ENCODE measurements around the gene GGCT.

The GGCT gene

DNA sequence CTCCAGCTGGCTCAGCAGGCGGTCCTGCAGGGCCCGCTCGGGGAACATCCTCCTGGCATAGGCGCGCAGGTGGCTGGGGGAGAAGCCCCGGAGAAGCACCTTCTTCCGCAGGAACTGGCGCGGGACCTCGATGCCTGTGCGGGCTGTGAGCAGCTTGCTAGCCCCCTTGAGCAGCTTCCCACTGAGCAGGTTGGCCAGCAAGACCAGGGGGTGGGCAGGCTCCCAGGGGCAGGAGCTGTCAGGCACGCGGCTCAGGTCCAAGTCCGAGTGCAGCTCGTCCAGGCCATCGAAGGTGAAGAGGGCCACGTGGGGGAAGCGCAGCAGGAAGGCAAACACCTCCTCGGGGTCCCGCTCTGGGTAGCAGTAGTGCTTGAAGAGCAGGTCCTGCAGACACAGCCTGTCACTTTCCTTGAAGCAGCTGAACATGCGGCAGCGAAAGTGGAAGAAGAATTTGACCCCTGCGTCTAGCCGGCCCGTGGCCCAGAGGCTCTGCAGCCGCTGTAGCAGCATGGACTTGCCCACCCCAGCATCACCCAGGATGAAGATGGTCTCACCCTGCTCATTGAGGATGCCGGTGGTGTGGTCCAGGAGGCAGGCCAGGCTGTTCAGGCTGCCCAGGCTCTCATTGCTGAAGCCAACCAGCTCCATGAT lies 52.2 kb downstream of the GGCT start:
- Histone ChIP-seq H3K27me3 (ENCODE audit: control insufficient read depth in 2 of 2, insufficient read depth in 2 of 2, low read length in 2 of 2) (no peaks in the 10 kb centered on the region), H3K9ac (ENCODE audit: low read depth in 1 of 2, low read length in 2 of 2) (no peak overlapping the region), H3K36me3 (ENCODE audit: control insufficient read depth in 2 of 2, insufficient read depth in 2 of 2, low read length in 2 of 2) (peaks cover 35 to 55% of the 10 kb centered on the region in 2 donors), H3K4me3 (ENCODE audit: low read length in 2 of 2) (no peak overlapping the region), H3K4me1 (ENCODE audit: control insufficient read depth in 2 of 2, insufficient read depth in 2 of 2, low read length in 2 of 2) (no peaks in the 10 kb centered on the region), H3K9me3 (ENCODE audit: control insufficient read depth in 2 of 2, low read length in 2 of 2) (no peaks in the 10 kb centered on the region), H3K27ac (ENCODE audit: low read depth in 2 of 2, low read length in 2 of 2) (no peak overlapping the region)

DNA sequence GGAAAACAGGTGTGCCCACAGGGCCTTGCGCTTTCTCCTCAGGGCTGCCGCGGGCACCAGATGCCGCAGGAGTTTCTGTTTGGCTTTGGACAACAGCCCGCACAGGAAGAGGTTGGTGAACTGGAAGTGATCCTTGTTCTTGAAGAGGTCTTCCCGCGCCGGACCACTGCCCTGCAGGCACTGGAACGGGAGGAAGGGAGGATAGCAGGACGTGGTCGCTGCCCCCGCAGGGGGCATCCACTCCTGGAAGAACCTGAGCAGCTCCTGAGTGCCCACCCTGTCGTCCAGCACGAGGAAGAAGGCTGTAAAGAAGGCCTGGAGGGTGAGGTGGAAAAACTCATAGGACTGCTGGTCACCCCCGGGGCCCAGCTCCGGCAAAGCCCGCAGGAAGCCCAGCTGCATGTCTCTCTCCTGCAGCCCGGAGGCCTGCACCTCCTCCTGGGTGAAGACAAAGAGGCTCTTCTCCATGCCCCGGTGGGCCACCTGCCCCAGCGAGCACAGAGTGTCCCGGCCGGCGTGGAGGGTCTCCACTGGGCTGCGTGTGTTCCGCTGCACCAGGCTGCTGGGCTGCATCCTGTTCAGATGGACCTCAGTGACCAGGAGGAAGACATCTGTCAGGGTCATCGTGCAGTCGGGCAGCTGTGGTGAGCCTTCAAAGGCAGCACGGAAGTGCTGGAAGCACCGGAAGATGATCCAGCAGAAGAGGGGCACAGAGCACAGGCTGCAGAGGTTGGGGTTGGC lies 52.9 kb downstream of the GGCT start:
- H3K4me1 ChIP-seq (ENCODE audit: control insufficient read depth in 2 of 2, insufficient read depth in 2 of 2, low read length in 2 of 2): no peaks in the 10 kb centered on the region
- no peaks in the 10 kb centered on the region for H3K9me3 ChIP-seq (ENCODE audit: control insufficient read depth in 2 of 2, low read length in 2 of 2)
- H3K27me3 ChIP-seq (ENCODE audit: control insufficient read depth in 2 of 2, insufficient read depth in 2 of 2, low read length in 2 of 2): no peaks in the 10 kb centered on the region
- peaks cover 42 to 60% of the 10 kb centered on the region in 2 donors for H3K36me3 ChIP-seq (ENCODE audit: control insufficient read depth in 2 of 2, insufficient read depth in 2 of 2, low read length in 2 of 2)
- no peak overlapping the region for H3K27ac ChIP-seq (ENCODE audit: low read depth in 2 of 2, low read length in 2 of 2)
- H3K9ac ChIP-seq (ENCODE audit: low read depth in 1 of 2, low read length in 2 of 2): no peak overlapping the region
- no peak overlapping the region for H3K4me3 ChIP-seq (ENCODE audit: low read length in 2 of 2)

DNA sequence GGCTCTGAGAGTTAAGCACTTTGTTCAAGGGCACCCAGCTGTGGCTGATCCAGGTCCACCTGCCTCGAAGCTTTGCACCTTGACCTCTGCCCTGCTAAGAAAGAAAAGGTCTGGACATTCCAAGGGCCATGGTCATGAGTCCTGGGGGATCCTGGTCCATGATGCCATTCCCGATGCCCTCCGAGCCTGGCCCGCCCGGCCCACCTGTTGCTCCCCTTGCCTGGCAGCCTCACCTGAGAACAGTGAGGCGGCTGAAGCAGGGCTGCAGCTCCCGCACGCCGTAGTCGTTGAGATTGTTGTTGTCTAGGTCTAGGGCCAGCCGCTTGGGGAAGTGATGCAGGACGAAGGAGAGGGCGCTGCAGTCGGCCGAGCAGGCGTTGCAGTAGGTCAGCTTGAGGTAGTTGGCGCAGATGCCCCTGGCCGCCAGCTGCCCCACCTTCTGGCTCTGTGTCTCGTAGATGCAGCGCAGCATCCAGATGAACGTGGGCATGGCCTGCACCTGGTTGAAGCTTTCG lies 53.6 kb downstream of the GGCT start:
- H3K27me3 ChIP-seq (ENCODE audit: control insufficient read depth in 2 of 2, insufficient read depth in 2 of 2, low read length in 2 of 2): no peaks in the 10 kb centered on the region
- H3K9ac ChIP-seq (ENCODE audit: low read depth in 1 of 2, low read length in 2 of 2): no peak overlapping the region
- no peaks in the 10 kb centered on the region for H3K4me1 ChIP-seq (ENCODE audit: control insufficient read depth in 2 of 2, insufficient read depth in 2 of 2, low read length in 2 of 2)
- H3K36me3 ChIP-seq (ENCODE audit: control insufficient read depth in 2 of 2, insufficient read depth in 2 of 2, low read length in 2 of 2): peaks cover 35 to 59% of the 10 kb centered on the region in 2 donors
- no peak overlapping the region for H3K4me3 ChIP-seq (ENCODE audit: low read length in 2 of 2)
- no peaks in the 10 kb centered on the region for H3K9me3 ChIP-seq (ENCODE audit: control insufficient read depth in 2 of 2, low read length in 2 of 2)
- H3K27ac ChIP-seq (ENCODE audit: low read depth in 2 of 2, low read length in 2 of 2): no peak overlapping the region

DNA sequence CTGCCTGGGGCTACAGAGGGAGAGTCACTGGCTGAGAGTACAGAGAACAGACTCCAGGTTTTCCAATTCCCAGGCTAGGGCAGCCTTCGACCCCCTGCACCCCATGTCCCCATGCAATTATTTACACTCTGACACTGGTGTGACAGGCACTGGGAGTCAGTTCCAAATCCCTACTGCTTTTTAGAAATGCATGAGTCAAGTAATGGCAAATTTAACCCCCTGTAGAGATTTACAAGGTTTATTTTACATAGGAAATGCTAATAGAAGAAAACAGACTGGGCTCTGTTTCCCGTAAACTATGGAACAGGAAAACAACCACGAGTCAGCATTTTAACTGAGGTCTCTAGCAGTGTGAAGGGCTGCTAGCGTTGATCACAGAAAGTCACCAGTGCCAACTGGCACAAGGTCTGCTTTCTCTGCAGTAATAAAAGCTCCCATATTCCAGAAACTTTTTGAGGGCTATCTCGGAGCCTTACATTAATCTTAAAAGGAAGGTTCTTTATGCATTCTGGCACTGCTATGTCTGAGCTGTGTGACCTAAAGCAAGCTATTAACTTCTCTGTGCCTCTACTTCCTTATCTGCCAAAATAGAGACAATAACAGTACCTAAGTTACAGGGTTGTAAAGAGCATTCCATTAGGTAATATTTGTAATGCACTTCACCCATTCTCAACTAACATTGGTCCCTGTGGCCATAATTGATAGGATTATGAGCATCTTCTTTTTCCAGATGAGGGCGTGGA lies 54.2 kb downstream of the GGCT start:
- H3K4me1 ChIP-seq (ENCODE audit: control insufficient read depth in 2 of 2, insufficient read depth in 2 of 2, low read length in 2 of 2): no peaks in the 10 kb centered on the region
- H3K27ac ChIP-seq (ENCODE audit: low read depth in 2 of 2, low read length in 2 of 2): no peak overlapping the region
- H3K36me3 ChIP-seq (ENCODE audit: control insufficient read depth in 2 of 2, insufficient read depth in 2 of 2, low read length in 2 of 2): peaks cover 34 to 57% of the 10 kb centered on the region in 2 donors

DNA sequence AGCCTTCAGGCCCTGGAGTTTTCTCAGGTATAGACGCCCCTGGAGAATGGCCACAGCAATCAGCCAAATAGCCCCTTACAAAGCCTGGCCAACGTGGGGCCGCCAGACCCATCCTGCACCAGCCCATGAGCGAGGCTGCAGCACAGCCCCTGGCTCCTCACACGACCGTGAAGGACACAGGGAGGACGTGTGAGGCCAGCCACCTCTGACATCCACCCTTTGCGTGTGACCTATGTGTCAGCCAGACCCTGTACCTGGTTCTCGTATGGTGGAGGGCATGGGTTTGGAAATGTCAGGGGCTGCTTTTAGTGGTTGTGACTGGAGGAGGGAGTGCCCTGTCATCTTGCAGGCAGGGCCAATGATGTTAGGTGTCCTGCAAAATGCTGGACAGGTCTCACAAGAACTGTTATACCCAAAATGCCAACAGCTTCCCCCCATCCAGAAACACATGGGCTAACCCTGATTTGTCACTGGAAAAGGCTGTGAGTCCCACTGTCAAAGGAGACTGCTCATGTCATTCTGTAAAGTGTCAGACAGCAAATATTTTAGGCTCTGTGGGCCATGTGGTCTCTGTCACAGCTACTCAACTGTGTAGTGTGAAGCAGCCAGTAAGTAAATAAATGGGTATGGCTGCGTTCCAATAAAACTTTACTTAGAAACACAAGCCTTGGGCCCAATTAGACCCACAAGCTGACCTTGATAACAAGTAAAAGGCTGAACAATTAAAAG lies 56.0 kb downstream of the GGCT start:
- Histone ChIP-seq H3K9me3 (ENCODE audit: control insufficient read depth in 2 of 2, low read length in 2 of 2) (no peaks in the 10 kb centered on the region), H3K9ac (ENCODE audit: low read depth in 1 of 2, low read length in 2 of 2) (no peak overlapping the region), H3K4me1 (ENCODE audit: control insufficient read depth in 2 of 2, insufficient read depth in 2 of 2, low read length in 2 of 2) (no peaks in the 10 kb centered on the region), H3K27me3 (ENCODE audit: control insufficient read depth in 2 of 2, insufficient read depth in 2 of 2, low read length in 2 of 2) (no peaks in the 10 kb centered on the region), H3K36me3 (ENCODE audit: control insufficient read depth in 2 of 2, insufficient read depth in 2 of 2, low read length in 2 of 2) (peaks cover 28 to 52% of the 10 kb centered on the region in 2 donors), H3K27ac (ENCODE audit: low read depth in 2 of 2, low read length in 2 of 2) (no peak overlapping the region), H3K4me3 (ENCODE audit: low read length in 2 of 2) (no peak overlapping the region)

More for the DNA sequence above, 54.2 kb downstream of the GGCT start:
- no peaks in the 10 kb centered on the region for H3K9me3 ChIP-seq (ENCODE audit: control insufficient read depth in 2 of 2, low read length in 2 of 2)
- H3K27me3 ChIP-seq (ENCODE audit: control insufficient read depth in 2 of 2, insufficient read depth in 2 of 2, low read length in 2 of 2): no peaks in the 10 kb centered on the region
- H3K9ac ChIP-seq (ENCODE audit: low read depth in 1 of 2, low read length in 2 of 2): no peak overlapping the region
- no peak overlapping the region for H3K4me3 ChIP-seq (ENCODE audit: low read length in 2 of 2)

DNA sequence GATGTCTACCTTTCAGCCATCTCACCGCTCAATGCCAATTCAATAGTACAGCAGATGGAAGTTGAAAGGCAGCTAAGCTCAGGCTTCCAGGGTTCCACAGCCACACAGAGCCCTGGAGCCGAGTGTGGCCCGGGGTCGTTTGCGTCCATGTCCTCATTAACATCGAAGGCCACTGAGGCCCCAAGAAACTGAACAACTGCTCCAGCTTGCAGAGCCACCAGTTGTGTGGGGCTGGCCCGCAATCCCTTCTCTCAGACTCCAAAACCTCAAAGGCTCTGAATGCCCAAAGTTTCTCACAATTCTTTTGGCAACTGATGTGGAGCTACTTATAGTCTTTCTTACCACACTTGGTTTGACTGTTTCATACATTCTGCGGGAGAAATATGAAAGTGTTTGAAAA lies 57.2 kb downstream of the GGCT start:
- no peaks in the 10 kb centered on the region for H3K4me1 ChIP-seq (ENCODE audit: control insufficient read depth in 2 of 2, insufficient read depth in 2 of 2, low read length in 2 of 2)
- no peak overlapping the region for H3K27ac ChIP-seq (ENCODE audit: low read depth in 2 of 2, low read length in 2 of 2)
- H3K9me3 ChIP-seq (ENCODE audit: control insufficient read depth in 2 of 2, low read length in 2 of 2): no peaks in the 10 kb centered on the region
- H3K27me3 ChIP-seq (ENCODE audit: control insufficient read depth in 2 of 2, insufficient read depth in 2 of 2, low read length in 2 of 2): no peaks in the 10 kb centered on the region
- H3K4me3 ChIP-seq (ENCODE audit: low read length in 2 of 2): no peak overlapping the region
- peaks cover 23 to 43% of the 10 kb centered on the region in 2 donors for H3K36me3 ChIP-seq (ENCODE audit: control insufficient read depth in 2 of 2, insufficient read depth in 2 of 2, low read length in 2 of 2)
- no peak overlapping the region for H3K9ac ChIP-seq (ENCODE audit: low read depth in 1 of 2, low read length in 2 of 2)
